Panc1 (cell line): ENCODE measurements around the gene IFNLR1.
"Not testable (repeated sequence)": the region's sequence is repeated elsewhere in the genome, so short reads cannot be mapped to it uniquely, and the experiment has no call there.

ENCODE experiments used
- POLR2AphosphoS5 ChIP-seq: IDR thresholded peaks from 2 replicates; pipeline ENCODE4 v1.6.1; 2012; ENCODE audit warnings: mild to moderate bottlenecking, low read depth, low read length, moderate library complexity
- SIN3A ChIP-seq: IDR thresholded peaks from 2 replicates; pipeline ENCODE4 v1.6.1; 2012; ENCODE audit warnings: low read depth, mild to moderate bottlenecking, low read length, moderate library complexity, borderline replicate concordance; ENCODE audit not compliant: insufficient read depth
- TCF7L2 ChIP-seq: IDR thresholded peaks from 2 replicates; pipeline ENCODE4 v1.6.1; 2011; ENCODE audit warnings: mild to moderate bottlenecking, low read depth, low read length, inconsistent platforms
- TF ChIP-seq, protein P1 (sequence below), 2 experiments: IDR thresholded peaks; 2 replicates each; pipeline ENCODE4 v1.6.1; 2011 to 2012; ENCODE audit warnings: low read depth in 2 of 2, control low read depth in 1 of 2, low read length in 1 of 2, mild to moderate bottlenecking in 1 of 2, moderate library complexity in 1 of 2; ENCODE audit not compliant: insufficient read depth in 1 of 2
- TF ChIP-seq, protein P2 (sequence below): fragments of 450-650 bp; IDR thresholded peaks from 2 replicates; pipeline ENCODE4 v1.5.1; 2017; ENCODE audit warnings: mild to moderate bottlenecking

DNA sequence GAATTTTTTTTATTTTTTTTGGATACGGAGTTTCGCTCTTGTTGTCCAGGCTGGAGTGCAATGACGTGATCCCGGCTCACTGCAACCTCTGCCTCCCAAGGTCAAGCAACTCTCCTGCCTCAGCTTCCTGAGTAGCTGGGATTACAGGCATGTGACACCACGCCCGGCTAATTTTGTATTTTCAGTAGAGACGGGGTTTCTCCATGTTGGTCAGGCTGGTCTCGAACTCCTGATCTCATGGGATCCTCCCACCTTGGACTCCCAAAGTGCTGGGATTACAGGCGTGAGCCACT, 20.3 kb upstream of the IFNLR1 start:
- TF ChIP-seq, protein P1, sequence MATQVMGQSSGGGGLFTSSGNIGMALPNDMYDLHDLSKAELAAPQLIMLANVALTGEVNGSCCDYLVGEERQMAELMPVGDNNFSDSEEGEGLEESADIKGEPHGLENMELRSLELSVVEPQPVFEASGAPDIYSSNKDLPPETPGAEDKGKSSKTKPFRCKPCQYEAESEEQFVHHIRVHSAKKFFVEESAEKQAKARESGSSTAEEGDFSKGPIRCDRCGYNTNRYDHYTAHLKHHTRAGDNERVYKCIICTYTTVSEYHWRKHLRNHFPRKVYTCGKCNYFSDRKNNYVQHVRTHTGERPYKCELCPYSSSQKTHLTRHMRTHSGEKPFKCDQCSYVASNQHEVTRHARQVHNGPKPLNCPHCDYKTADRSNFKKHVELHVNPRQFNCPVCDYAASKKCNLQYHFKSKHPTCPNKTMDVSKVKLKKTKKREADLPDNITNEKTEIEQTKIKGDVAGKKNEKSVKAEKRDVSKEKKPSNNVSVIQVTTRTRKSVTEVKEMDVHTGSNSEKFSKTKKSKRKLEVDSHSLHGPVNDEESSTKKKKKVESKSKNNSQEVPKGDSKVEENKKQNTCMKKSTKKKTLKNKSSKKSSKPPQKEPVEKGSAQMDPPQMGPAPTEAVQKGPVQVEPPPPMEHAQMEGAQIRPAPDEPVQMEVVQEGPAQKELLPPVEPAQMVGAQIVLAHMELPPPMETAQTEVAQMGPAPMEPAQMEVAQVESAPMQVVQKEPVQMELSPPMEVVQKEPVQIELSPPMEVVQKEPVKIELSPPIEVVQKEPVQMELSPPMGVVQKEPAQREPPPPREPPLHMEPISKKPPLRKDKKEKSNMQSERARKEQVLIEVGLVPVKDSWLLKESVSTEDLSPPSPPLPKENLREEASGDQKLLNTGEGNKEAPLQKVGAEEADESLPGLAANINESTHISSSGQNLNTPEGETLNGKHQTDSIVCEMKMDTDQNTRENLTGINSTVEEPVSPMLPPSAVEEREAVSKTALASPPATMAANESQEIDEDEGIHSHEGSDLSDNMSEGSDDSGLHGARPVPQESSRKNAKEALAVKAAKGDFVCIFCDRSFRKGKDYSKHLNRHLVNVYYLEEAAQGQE (IDR thresholded peaks at IDR 0.05; ENCODE audit: insufficient read depth in 1 of 2, low read depth in 2 of 2, low read length in 1 of 2): not testable (repeated sequence)
- TF ChIP-seq, protein P2, sequence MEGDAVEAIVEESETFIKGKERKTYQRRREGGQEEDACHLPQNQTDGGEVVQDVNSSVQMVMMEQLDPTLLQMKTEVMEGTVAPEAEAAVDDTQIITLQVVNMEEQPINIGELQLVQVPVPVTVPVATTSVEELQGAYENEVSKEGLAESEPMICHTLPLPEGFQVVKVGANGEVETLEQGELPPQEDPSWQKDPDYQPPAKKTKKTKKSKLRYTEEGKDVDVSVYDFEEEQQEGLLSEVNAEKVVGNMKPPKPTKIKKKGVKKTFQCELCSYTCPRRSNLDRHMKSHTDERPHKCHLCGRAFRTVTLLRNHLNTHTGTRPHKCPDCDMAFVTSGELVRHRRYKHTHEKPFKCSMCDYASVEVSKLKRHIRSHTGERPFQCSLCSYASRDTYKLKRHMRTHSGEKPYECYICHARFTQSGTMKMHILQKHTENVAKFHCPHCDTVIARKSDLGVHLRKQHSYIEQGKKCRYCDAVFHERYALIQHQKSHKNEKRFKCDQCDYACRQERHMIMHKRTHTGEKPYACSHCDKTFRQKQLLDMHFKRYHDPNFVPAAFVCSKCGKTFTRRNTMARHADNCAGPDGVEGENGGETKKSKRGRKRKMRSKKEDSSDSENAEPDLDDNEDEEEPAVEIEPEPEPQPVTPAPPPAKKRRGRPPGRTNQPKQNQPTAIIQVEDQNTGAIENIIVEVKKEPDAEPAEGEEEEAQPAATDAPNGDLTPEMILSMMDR: not testable (repeated sequence)
- TF ChIP-seq POLR2AphosphoS5, SIN3A, TCF7L2: not testable (repeated sequence)
